IMR-90 (cell line): ENCODE measurements around the gene SGPL1. TPM values are rescaled to one million over a fixed set of nuclear protein-coding genes. Genes with fewer than 3 reads are reported as not detected.

Source experiments
- ATAC-seq: fragments of 200-7000 bp; cut with Tn5 transposase; 2 replicates; pipeline ENCODE4 v1.9.1; 2020; ENCODE audit warnings: low read depth, mild to moderate bottlenecking, moderate library complexity
- BruUV-seq: library from RNA; stranded (reverse); fragments of 400-500 nt; replicated peaks from 2 replicates; lab custom pipeline; 2021; lab: Mats Ljungman, UMichigan
- CTCF ChIA-PET: fragments of 300-600 bp; formaldehyde crosslinking; extraction: SDS; loops from one replicate; lab custom pipeline; 2021; ENCODE audit warnings: antibody characterized with exemption; lab: Yijun Ruan, JAX
- POLR2A ChIA-PET: fragments of 300-600 bp; sonication (Branson Sonifier 250); formaldehyde crosslinking; loops from one replicate; lab custom pipeline; 2022; ENCODE audit warnings: antibody characterized with exemption; ENCODE audit not compliant: unreplicated experiment; lab: Charles Lee
- DNase-seq: peaks from one replicate; pipeline ENCODE4 v3.0.0; 2013
- H2AFZ ChIP-seq: replicated peaks from 2 replicates; pipeline ENCODE3; 2013; ENCODE audit warnings: low read length, mild to moderate bottlenecking; ENCODE audit not compliant: poor library complexity
- H2AK5ac ChIP-seq: 2 replicates; pipeline ENCODE4 v1.6.1; 2013; ENCODE audit warnings: low read depth, low read length, inconsistent platforms
- H2AK9ac ChIP-seq: replicated peaks from 2 replicates; pipeline ENCODE3; 2013; ENCODE audit warnings: mild to moderate bottlenecking, low read depth, low read length, moderate library complexity; ENCODE audit not compliant: poor library complexity
- H2BK120ac ChIP-seq: 2 replicates; pipeline ENCODE4 v1.6.1; 2013; ENCODE audit warnings: low read depth, low read length, inconsistent platforms
- H2BK15ac ChIP-seq: 3 replicates; pipeline ENCODE4 v1.6.1; 2013; ENCODE audit warnings: low read depth, low read length, inconsistent platforms
- H2BK20ac ChIP-seq: 2 replicates; pipeline ENCODE4 v1.6.1; 2013; ENCODE audit warnings: low read depth, mild to moderate bottlenecking, inconsistent platforms, low read length, moderate library complexity
- H2BK5ac ChIP-seq: 2 replicates; pipeline ENCODE4 v1.6.1; 2013; ENCODE audit warnings: mild to moderate bottlenecking, low read depth, low read length, inconsistent platforms; ENCODE audit not compliant: poor library complexity, severe bottlenecking
- H3K14ac ChIP-seq: replicated peaks from 2 replicates; pipeline ENCODE4 v1.6.1; 2013; ENCODE audit warnings: low read depth, low read length, inconsistent platforms
- H3K18ac ChIP-seq: 2 replicates; pipeline ENCODE4 v1.6.1; 2013; ENCODE audit warnings: low read depth, low read length, control low read depth
- H3K23ac ChIP-seq: 2 replicates; pipeline ENCODE4 v1.6.1; 2013; ENCODE audit warnings: low read depth, low read length, inconsistent platforms
- H3K27ac ChIP-seq: 2 replicates; pipeline ENCODE4 v1.5.1; 2013; ENCODE audit warnings: mild to moderate bottlenecking, control low read depth, low read length; ENCODE audit not compliant: insufficient read depth
- H3K27me3 ChIP-seq: 2 replicates; pipeline ENCODE4 v1.6.1; 2013; ENCODE audit warnings: low read length; ENCODE audit not compliant: control insufficient read depth, insufficient read depth
- H3K36me3 ChIP-seq: 2 replicates; pipeline ENCODE4 v1.6.1; 2013; ENCODE audit warnings: low read length, mixed read lengths; ENCODE audit not compliant: control insufficient read depth, insufficient read depth
- H3K4ac ChIP-seq: 2 replicates; pipeline ENCODE4 v1.6.1; 2013; ENCODE audit warnings: low read depth, low read length, inconsistent platforms
- H3K4me1 ChIP-seq: 2 replicates; pipeline ENCODE4 v1.6.1; 2013; ENCODE audit warnings: low read length, mixed read lengths; ENCODE audit not compliant: control insufficient read depth, insufficient read depth
- H3K4me2 ChIP-seq: 2 replicates; pipeline ENCODE4 v1.6.1; 2013; ENCODE audit warnings: low read depth, mild to moderate bottlenecking, control low read depth, low read length, moderate library complexity
- H3K4me3 ChIP-seq: 2 replicates; pipeline ENCODE4 v1.5.1; 2013; ENCODE audit warnings: low read depth, mild to moderate bottlenecking, control low read depth, low read length, moderate library complexity; ENCODE audit not compliant: insufficient read depth
- H3K56ac ChIP-seq: 2 replicates; pipeline ENCODE4 v1.6.1; 2013; ENCODE audit warnings: low read length, inconsistent platforms; ENCODE audit not compliant: insufficient read depth; ENCODE audit errors: extremely low read depth
- H3K79me1 ChIP-seq, 2 experiments: 2 replicates each; pipeline ENCODE4 v1.6.1; 2013; ENCODE audit warnings: low read length in 2 of 2, inconsistent platforms in 1 of 2, low read depth in 1 of 2
- H3K9ac ChIP-seq: 2 replicates; pipeline ENCODE4 v1.6.1; 2013; ENCODE audit warnings: low read depth, low read length, control low read depth
- H3K9me1 ChIP-seq: 2 replicates; pipeline ENCODE4 v1.6.1; 2013; ENCODE audit warnings: low read length, inconsistent platforms; ENCODE audit not compliant: insufficient read depth
- H3K9me3 ChIP-seq: 2 replicates; pipeline ENCODE4 v1.6.1; 2013; ENCODE audit warnings: low read length; ENCODE audit not compliant: control insufficient read depth, insufficient read depth
- H4K20me1 ChIP-seq: 2 replicates; pipeline ENCODE4 v1.6.1; 2013; ENCODE audit warnings: low read length, inconsistent platforms; ENCODE audit not compliant: insufficient read depth
- H4K5ac ChIP-seq: 2 replicates; pipeline ENCODE4 v1.6.1; 2013; ENCODE audit warnings: mild to moderate bottlenecking, low read depth, low read length, control low read depth
- H4K8ac ChIP-seq, 2 experiments: 2 replicates each; pipeline ENCODE4 v1.6.1; 2013; ENCODE audit warnings: low read depth in 2 of 2, low read length in 2 of 2, control low read depth in 1 of 2, inconsistent platforms in 1 of 2
- H4K91ac ChIP-seq: 2 replicates; pipeline ENCODE4 v1.6.1; 2013; ENCODE audit warnings: low read depth, low read length, inconsistent platforms; ENCODE audit not compliant: insufficient read depth
- CHD1 ChIP-seq: IDR thresholded peaks from 2 replicates; pipeline ENCODE4 v1.6.1; 2012; ENCODE audit warnings: low read depth, low read length, improper control_type of control experiment
- MAFK ChIP-seq: IDR thresholded peaks from 2 replicates; pipeline ENCODE4 v1.6.1; 2012; ENCODE audit warnings: low read depth, low read length, improper control_type of control experiment
- WGBS, 2 experiments: methylation state at CpG; one replicate each; pipeline versions ENCODE4 v1.1.5 to v1.1.7; 2013; ENCODE audit warnings: missing lambda C conversion rate in 2 of 2; ENCODE audit not compliant: insufficient read length in 1 of 2; ENCODE audit errors: extremely low coverage in 2 of 2; 5-methylcytosine and 5-hydroxymethylcytosine counted together
- dilution Hi-C: fragments of 300-500 bp; cut with HindIII; formaldehyde crosslinking; loops from one replicate; pipeline ENCODE4 v1.14.3; 2018; ENCODE audit warnings: low sequenced_read_pairs; ENCODE audit not compliant: unreplicated experiment
- in situ Hi-C: fragments of 300-500 bp; cut with MboI; formaldehyde crosslinking; loops from 3 replicates; pipeline ENCODE4 v1.14.3; 2019; ENCODE audit warnings: low sequenced_read_pairs, inconsistent platforms, mixed read lengths
- intact Hi-C: fragments of 100-400 bp; cut with micrococcal nuclease; formaldehyde crosslinking; loops from 2 replicates; pipeline ENCODE4 v1.10.0; 2022
- polyA plus RNA-seq, 3 experiments: library from polyadenylated mRNA; depleted of rRNA; stranded (reverse); fragments of >200 nt; gene quantifications; 2 replicates each; pipeline ENCODE4 v1.2.3, GENCODE V29; 2012; ENCODE audit warnings: low replicate concordance in 1 of 3
- total RNA-seq: library from RNA; depleted of rRNA; stranded (reverse); fragments of >200 nt; gene quantifications from 2 replicates; pipeline ENCODE4 v1.2.3, GENCODE V29; 2012

Gene SGPL1
- total and polyA plus RNA-seq, 2 of the 4 experiments (the other 2 are of a cell fraction): 12.2 to 26.7 TPM

DNA sequence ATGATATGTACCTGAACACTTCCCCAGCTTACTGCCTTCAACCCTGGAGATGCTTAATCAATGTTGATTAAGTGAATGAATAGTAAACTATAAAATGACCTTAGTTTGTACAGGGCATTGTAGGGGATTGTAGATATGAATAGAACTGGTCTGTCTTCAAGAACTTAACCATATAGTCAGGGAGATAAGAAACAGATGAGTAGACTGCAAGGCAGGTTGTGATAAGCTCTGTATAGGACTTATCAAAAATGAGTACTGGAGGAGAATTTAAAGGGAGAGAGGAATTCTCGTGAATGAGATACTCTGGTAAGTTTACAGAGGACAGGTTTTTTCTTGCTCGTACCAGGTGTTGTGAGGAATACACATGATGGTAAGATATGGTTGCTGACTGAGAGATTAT is 27.6 kb downstream of the SGPL1 start:
- no peak overlapping the region for H2BK120ac ChIP-seq
- H2BK20ac ChIP-seq: no peak overlapping the region
- H2BK5ac ChIP-seq: no peak overlapping the region
- no peak overlapping the region for H3K4me2 ChIP-seq
- H4K8ac ChIP-seq: no peak overlapping the region
- dilution Hi-C loops (no loop called here), in situ Hi-C loops (no loop called here), intact Hi-C loops (no loop called here)
- H3K9me3 ChIP-seq: no peaks in the 10 kb centered on the region
- no peak overlapping the region for H4K91ac ChIP-seq
- DNase-seq: no peak
- H2AFZ ChIP-seq: no peak overlapping the region
- H4K5ac ChIP-seq: no peak overlapping the region
- no peak for ATAC-seq
- H3K56ac ChIP-seq: no peak overlapping the region
- peaks cover 3% of the 10 kb centered on the region; the same call in 1 of the 2 replicates for H3K9me1 ChIP-seq
- no peak overlapping the region for H3K4ac ChIP-seq
- H3K9ac ChIP-seq: no peak overlapping the region
- H3K4me3 ChIP-seq: no peak overlapping the region
- no peak overlapping the region for H3K18ac ChIP-seq
- no peak overlapping the region for H2AK5ac ChIP-seq
- 93% methylated on average over 2 of the region's 2 CpGs; no CpG with 5 or more reads in 1 of the 2 experiments for WGBS, 2 experiments
- TF ChIP-seq MAFK: no peak
- no peak for TF ChIP-seq CHD1
- no peak overlapping the region for H2AK9ac ChIP-seq
- no peak overlapping the region for H3K14ac ChIP-seq
- BruUV-seq: no TSS peak
- no peak overlapping the region for H3K27ac ChIP-seq
- H3K23ac ChIP-seq: no peak overlapping the region
- H2BK15ac ChIP-seq: no peak overlapping the region
- H3K36me3 ChIP-seq: peaks cover 5% of the 10 kb centered on the region
- ChIA-PET CTCF (no interaction called here), POLR2A (no interaction called here)
- no peaks in the 10 kb centered on the region for H3K27me3 ChIP-seq
- H4K20me1 ChIP-seq: no peaks in the 10 kb centered on the region
- H3K79me1 ChIP-seq: peaks cover 33 to 50% of the 10 kb centered on the region in 2 experiments
- H3K4me1 ChIP-seq: peaks cover 11% of the 10 kb centered on the region
